Right renal pelvis (tissue), 4 donors: ENCODE results near the gene SPRED3. TPM values are rescaled to one million over a fixed set of nuclear protein-coding genes. Genes with fewer than 3 reads are reported as not detected.
"Not testable (repeated sequence)": the region's sequence is repeated elsewhere in the genome, so short reads cannot be mapped to it uniquely, and the experiment has no call there.

Experiments used
- DNase-seq, 4 donors: peaks; one replicate each; pipeline ENCODE4 v3.0.0-alpha.2; 2013; ENCODE audit warnings: low read depth in 4 of 4, low spot score in 3 of 4, missing footprints in 1 of 4
- polyA plus RNA-seq, 4 donors: library from polyadenylated mRNA; unstranded; fragments of 120-200 nt; gene quantifications; one replicate each; pipeline ENCODE4 v1.2.1, GENCODE V29; 2013; ENCODE audit not compliant: insufficient read length in 4 of 4

SPRED3 gene, protein sequence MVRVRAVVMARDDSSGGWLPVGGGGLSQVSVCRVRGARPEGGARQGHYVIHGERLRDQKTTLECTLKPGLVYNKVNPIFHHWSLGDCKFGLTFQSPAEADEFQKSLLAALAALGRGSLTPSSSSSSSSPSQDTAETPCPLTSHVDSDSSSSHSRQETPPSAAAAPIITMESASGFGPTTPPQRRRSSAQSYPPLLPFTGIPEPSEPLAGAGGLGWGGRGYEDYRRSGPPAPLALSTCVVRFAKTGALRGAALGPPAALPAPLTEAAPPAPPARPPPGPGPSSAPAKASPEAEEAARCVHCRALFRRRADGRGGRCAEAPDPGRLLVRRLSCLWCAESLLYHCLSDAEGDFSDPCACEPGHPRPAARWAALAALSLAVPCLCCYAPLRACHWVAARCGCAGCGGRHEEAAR
- 1 to 10 TPM in 2 of 4 donors, under 1 TPM in 2; 0.90 to 1.1 (median 1.0) TPM for polyA plus RNA-seq

DNA sequence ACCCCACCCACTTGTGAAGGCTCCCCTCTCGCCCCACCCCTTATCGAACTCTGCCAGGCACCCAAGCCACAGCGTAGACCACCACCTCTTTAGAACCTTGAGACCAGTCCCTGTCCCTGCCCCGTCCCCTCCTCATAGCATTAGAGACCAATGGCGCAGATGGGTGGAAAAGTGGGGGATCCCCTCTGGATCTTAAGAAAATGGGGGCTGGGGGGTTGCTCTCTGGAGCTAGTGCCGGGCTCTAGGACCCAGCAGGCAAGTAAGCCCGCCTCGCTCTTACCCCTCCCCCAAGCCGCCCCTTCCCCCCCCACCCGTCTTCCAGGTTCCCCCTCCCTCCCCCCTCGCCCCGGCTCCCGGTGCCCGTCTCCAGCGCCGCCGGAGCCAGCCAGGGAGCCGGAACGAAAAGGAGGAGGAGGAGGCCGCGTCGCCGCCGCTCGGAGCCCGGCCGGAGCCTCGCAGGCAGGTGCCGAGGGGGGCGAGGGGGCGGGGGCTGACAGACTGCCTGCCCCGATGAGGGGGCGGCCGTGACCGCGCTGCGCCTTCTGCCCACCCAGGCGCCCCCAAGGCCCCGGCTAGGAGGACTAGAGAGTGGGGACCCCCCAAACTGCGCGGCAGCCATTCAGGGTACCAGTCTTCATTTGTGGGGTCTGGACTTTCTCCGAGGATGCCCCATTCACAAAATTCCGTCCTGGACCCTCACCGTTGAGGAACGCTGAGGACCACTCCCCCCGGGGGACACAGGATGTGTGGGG is at the start of gene SPRED3:
Gene SPRED3 (plus strand): TSS at position 349 of the 752 bp plus-strand sequence. CDS start 1,606 bp downstream, outside the sequence.
- no peak for DNase-seq

GRCh38 chr19:38339011-38339410 is 49.5 kb upstream of the SPRED3 start:
- DNase-seq = not testable (repeated sequence)

- no peak for DNase-seq
Measured at GRCh38 chr19:38340927-38341326, 47.6 kb upstream of the SPRED3 start.

DNA sequence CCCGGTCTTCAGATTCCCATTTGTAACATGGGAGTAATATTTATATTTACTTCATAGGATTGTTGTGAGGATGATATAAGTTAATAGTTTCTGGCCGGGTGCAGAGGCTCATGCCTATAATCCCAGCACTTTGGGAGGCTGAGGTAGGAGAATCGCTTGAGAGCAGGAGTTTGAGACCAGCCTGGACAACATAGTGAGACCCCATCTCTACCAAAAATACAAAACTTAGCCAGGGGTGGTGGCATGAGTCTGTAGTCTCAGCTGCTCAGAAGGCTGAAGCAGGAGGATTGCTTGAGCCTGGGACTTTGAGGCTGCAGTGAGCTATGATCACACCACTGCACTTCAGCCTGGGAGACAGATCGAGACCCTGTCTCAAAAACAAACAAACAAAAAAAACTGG is 41.7 kb upstream of the SPRED3 start:
- DNase-seq = no peak

- no peak for DNase-seq
Measured at GRCh38 chr19:38350883-38351282, 37.6 kb upstream of the SPRED3 start.

- no peak for DNase-seq
Measured at GRCh38 chr19:38351865-38352395, 36.6 kb upstream of the SPRED3 start.

- DNase-seq = no peak
Measured at GRCh38 chr19:38352611-38353010, 35.9 kb upstream of the SPRED3 start.

DNA sequence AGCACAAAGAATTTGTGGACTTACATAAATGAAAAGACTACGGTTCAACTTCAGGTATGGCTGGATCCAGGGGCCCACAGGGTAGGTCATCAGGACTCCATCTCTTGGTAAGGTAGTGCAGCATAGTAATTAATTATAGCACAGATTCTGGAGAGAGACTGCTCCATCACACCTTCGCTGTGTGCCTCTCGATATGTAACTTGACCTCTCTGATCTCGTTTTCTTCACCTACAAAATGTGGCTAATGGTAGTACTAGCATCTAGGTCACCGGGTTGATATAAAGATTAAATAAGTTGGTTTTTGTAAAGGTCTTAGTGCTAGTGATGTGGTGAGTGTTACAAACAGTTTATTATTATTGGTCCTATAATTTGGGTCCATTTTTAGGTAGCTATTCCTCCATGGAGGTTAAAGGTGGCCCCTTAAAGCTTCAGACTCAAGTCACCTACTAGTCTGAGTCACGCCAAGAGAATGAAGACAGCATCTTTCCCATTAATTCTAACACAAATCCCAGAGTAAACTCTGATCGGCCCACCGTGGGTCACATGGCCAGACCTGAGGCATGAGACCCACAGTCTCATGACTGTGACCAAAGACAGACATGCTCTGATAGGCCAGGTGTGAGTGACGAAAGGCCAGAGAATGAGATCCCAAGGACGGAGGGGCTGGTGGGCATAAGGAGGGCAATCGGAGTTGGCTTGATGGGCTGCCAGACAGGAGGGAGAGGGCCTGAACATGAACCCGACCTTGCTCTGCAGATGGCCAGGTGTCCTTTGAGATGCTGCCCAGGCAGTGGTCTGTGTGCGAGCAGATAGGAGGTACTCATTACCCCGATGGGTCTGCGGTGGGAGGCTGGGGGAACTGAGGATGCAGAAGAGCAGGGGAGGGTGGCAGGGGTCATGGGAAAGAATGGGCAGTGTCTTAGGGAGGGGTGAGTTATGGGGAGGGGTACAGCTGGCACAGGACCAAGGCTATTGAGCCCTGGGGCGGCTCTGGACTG is 32.5 kb upstream of the SPRED3 start:
- no peak for DNase-seq

- DNase-seq = no peak
Measured at GRCh38 chr19:38358071-38358470, 30.4 kb upstream of the SPRED3 start.

- DNase-seq = no peak
Measured at GRCh38 chr19:38359242-38360021, 29.1 kb upstream of the SPRED3 start.

DNA sequence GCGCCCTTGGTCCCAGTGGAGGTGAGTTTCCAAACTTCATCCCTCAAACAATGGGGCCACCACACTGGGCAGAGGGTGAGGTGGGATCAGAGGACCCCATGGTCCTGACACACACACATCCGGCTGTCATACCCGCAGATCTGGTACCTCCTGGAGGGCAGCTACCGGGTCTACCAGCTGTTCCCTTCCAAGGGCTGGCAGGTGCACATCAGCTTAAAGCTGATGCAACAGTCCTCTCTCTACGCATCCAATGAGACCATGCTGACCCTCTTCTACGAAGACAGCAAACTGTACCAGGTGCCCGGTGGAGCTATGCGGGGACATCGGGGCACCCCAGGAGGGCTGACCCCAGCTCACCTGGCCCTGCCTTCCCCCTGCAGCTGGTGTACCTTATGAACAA is 28.1 kb upstream of the SPRED3 start:
- DNase-seq = no peak

DNA sequence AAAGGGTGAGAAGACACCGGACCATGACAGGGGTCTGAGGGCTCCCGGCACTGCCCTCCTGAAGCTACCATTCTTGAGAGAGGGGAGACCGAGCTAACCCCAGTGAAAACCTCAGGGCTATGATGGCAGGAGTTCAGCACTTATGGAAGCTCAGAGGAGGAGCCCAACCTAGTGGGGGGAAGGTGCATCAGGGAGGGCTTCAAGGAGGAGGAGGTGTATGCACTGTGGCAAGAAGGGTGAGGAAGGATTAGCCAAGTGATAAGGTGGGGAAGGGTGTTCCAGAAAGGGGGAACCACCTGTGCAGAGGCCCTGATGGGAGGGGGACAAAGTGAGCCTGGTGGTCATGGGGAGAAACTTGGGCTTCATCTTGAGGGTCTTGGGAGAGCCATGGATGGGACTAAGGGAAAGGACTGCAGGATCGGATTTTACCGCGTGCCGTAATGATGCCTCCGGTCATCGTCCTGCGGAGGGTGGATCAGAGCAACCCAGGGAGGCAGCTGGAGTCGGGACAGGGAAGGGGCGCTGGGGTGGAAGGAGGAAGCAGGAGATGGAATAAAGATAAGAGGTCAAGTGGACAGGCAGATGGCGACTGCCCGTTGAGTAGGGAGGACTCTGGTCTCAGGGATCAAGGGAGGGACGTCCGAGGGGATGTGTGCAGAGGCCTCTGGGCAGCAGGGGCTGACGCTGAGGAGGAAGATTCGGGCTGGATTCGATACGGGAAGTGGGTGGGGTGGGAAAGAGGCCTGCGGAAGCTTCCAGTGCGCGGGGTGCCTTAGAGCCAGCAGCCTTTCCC is 27.5 kb upstream of the SPRED3 start:
- no peak for DNase-seq

DNA sequence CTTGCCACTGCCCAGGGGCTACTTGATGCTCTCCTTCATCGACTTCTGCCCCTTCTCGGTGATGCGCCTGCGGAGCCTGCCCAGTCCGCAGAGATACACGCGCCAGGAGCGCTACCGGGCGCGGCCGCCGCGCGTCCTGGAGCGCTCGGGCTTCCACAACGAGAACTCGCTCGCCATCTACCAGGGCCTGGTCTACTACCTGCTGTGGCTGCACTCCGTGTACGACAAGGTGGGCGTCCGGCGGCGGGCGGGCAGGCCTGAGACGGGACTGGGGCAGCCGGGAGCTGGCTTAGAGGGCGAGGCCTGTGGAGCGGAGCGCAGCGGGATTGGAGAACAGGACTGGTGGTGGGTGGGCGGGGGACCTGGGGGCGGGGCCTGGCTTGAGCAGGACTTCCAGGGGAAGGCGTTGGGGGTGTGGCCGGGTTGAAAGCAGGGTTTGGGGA is 26.8 kb upstream of the SPRED3 start:
- DNase-seq = peak in 2 of 4 donors; percentile 67 to 73

DNA sequence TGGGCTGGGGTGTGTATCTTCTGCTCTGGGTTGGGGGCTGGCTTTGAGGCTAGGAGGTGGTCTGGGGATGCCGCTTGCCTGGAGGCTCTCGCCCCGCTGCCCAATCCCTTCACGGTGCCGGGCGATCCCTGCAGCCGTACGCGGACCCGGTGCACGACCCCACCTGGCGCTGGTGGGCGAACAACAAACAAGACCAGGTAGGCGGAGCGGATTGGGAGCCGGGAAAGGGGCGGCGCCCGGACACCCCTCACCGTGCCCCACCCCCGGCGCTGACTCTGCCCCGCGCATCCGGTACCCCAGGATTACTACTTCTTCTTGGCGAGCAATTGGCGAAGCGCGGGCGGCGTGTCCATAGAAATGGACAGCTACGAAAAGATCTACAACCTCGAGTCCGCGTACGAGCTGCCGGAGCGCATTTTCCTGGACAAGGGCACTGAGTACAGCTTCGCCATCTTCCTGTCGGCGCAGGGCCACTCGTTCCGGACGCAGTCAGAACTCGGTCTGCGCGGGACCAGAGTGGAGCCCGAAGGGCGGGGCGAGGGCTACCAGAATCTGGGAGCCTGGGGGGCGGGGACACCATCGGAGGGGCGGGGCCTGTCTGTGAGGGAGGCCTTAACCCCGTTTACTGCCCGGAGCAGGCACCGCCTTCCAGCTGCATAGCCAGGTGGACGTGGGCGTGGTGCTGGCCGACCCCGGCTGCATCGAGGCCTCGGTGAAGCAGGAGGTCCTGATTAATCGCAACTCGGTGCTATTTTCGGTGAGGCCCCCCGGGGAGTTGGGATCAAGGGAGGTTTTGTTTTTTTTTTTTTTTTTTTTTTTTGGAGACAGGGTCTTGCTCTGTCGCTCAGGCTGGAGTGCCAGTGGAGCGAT is 26.2 kb upstream of the SPRED3 start:
- peak in 3 of 4 donors; percentile 41 to 65 (median 44) for DNase-seq

- DNase-seq = not testable (repeated sequence)
Measured at GRCh38 chr19:38362946-38363688, 25.4 kb upstream of the SPRED3 start.

DNA sequence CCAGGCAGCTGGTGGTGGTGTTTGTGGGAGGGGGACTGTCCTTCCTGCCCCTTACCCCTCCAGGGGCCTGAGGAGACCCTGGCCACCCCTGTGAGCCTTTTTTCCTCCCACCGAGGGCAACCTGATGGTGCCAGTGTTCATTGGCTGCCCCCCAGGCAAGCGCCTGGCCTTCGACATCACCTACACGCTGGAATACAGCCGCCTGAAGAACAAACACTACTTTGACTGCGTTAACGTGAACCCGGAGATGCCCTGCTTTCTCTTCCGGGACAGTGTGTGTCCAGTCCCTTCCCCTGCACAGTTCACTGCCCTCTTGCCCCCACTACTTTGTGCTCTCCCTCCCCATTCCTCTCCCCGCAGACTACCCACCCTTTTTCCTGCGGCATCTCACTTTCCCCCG is 21.5 kb upstream of the SPRED3 start:
- DNase-seq = no peak

- no peak for DNase-seq
Measured at GRCh38 chr19:38369584-38369983, 18.9 kb upstream of the SPRED3 start.
